Measurements from ENCODE around the gene TMEM165.

The TMEM165 gene

GRCh38 chr4:55366621-55367020, 29.1 kb upstream of the TMEM165 start:
- DNase-seq (ENCODE audit: extremely low read depth in 1 of 2, low read depth in 1 of 2) = no peak

DNA sequence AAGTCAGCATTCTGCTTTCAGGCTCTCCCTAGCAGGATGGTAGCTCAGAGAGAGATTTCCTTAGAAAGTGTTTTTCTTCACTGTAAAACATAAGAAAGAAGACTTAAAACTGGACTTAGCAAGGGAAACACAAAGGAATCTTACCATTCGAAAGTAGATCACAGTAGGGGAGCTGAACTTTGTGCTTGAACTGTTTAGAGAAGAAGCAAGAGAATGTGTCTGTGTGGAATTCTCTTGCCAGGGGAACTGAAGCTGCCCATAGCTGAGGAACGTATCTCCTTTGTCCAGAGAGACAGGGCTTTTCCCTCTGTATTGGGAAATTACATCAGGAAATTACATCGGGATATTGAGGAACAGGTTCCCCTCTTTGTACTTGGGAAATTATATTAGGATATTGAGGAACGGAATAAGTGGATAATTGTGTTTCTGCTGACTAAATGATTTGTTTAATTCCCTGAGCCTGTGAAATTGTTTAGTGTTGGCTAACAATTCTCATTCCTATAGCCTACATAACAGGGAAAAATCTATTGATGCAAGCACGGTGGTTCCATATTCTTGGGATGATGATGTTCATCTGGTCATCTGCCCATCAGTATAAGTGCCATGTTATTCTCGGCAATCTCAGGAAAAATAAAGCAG, 28.6 kb upstream of the TMEM165 start:
- DNase-seq (ENCODE audit: extremely low read depth in 1 of 2, low read depth in 1 of 2) = no peak

DNA sequence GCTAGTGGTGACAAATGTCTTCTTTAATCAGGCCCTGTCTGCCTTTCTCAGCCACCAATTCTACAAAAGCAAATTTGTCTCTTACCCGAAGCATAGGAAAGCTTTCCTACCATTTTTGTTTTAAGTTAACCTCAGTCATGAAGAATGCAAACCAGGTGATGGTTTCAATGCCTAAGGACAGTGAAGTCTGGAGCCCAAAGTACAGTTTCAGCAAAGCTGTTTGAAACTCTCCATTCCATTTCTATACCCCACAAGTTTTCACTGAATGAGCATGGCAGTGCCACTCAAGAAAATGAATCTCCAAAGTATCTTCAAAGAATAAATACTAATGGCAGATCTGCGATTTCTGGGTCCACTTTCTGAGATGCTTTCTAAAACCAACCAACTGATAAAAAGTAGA, 25.8 kb upstream of the TMEM165 start:
- no peak for DNase-seq (ENCODE audit: extremely low read depth in 1 of 2, low read depth in 1 of 2)

- DNase-seq (ENCODE audit: extremely low read depth in 1 of 2, low read depth in 1 of 2) = no peak
These were observed 23.5 kb upstream of the TMEM165 start for GRCh38 chr4:55372259-55372658.

- no peak for DNase-seq (ENCODE audit: extremely low read depth in 1 of 2, low read depth in 1 of 2)
These were observed 22.3 kb upstream of the TMEM165 start for GRCh38 chr4:55373461-55373860.

GRCh38 chr4:55376698-55377097, 19.1 kb upstream of the TMEM165 start:
- no peak for DNase-seq (ENCODE audit: extremely low read depth in 1 of 2, low read depth in 1 of 2)

GRCh38 chr4:55378617-55379467, 16.9 kb upstream of the TMEM165 start:
- DNase-seq (ENCODE audit: extremely low read depth in 1 of 2, low read depth in 1 of 2) = no peak

GRCh38 chr4:55380576-55380975, 15.2 kb upstream of the TMEM165 start:
- no peak for DNase-seq (ENCODE audit: extremely low read depth in 1 of 2, low read depth in 1 of 2)

DNA sequence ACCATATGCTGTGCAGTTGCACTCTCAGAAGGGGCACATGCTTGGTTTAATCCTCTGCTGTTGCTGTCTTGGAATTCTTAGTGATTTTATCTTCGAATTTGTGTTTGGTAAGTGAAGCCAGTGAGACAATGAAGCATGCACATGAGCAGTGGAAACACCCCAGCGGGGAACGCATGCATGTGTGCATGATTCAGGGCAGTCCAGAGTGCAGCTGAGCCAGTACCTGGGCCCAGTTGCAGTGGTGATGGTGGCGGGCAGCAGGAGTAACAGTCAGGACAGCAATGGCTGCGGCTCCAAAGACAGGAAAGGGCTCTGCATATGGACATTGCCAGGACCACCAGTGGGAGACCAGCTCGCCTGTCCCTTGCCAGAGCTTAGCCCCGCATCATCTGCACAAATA, 14.3 kb upstream of the TMEM165 start:
- DNase-seq (ENCODE audit: extremely low read depth in 1 of 2, low read depth in 1 of 2) = no peak

GRCh38 chr4:55382488-55383003, 13.2 kb upstream of the TMEM165 start:
- DNase-seq (ENCODE audit: extremely low read depth in 1 of 2, low read depth in 1 of 2) = no peak

DNA sequence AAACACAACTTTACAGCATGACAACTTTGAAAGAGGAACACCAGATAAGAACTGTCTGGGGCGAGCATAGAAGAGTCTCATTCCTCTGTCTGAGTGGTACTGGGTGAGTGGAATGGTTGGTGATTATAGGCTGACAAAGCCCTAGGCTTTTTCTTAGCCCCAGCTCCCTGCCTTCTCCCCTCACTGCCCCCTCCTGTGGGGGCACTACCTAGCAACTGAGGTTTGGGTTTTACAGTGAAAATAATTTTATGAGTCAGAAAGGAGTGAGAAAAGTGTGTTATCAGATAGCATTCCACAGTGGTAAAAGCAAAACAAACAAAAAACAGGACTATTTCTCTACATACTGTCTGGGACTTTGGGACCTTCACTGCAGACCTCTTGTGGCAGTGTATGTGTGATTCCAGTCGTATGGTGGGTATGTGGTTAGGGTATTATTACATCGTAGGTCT, 10.5 kb upstream of the TMEM165 start:
- no peak for DNase-seq (ENCODE audit: extremely low read depth in 1 of 2, low read depth in 1 of 2)

DNA sequence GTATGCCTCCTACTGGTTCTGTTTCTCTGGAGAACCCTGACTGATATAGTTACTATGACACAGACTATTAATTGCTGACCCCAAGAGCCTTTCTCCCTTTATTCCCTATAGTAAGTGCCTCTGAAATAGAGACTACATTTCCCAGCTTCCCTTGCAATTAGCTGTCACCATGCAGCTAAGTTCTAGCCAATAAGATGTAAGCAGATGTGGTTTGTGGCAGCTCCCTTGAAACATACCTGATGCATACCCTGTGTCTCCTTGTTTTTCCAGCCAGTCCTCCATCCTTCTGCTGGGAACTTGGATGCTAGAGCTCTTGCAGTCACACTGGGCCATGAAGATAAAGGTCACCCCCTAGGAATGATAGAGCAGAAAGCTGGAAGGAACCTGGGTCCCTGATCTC, 9.7 kb upstream of the TMEM165 start:
- DNase-seq (ENCODE audit: extremely low read depth in 1 of 2, low read depth in 1 of 2) = no peak

GRCh38 chr4:55386840-55387239, 8.9 kb upstream of the TMEM165 start:
- no peak for DNase-seq (ENCODE audit: extremely low read depth in 1 of 2, low read depth in 1 of 2)

- no peak for DNase-seq (ENCODE audit: extremely low read depth in 1 of 2, low read depth in 1 of 2)
These were observed 2.1 kb upstream of the TMEM165 start for GRCh38 chr4:55393461-55394320.

DNA sequence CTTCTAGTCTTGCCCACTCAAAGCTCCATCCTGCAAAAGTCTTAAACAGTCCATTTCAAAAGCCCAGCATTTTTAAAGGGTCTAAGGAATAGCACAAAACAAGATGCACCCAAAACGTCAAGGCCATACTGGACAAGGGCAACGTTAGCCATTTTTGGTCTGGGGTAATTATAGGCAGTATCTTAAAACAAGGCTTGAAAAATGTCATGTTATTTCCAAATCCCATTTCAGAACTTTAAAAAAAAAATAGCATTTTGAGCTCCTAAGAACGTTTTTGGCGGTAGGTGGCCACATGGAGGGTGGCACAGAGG, 584 bp upstream of the TMEM165 start:
- DNase-seq (ENCODE audit: extremely low read depth in 1 of 2, low read depth in 1 of 2) = no peak

DNA sequence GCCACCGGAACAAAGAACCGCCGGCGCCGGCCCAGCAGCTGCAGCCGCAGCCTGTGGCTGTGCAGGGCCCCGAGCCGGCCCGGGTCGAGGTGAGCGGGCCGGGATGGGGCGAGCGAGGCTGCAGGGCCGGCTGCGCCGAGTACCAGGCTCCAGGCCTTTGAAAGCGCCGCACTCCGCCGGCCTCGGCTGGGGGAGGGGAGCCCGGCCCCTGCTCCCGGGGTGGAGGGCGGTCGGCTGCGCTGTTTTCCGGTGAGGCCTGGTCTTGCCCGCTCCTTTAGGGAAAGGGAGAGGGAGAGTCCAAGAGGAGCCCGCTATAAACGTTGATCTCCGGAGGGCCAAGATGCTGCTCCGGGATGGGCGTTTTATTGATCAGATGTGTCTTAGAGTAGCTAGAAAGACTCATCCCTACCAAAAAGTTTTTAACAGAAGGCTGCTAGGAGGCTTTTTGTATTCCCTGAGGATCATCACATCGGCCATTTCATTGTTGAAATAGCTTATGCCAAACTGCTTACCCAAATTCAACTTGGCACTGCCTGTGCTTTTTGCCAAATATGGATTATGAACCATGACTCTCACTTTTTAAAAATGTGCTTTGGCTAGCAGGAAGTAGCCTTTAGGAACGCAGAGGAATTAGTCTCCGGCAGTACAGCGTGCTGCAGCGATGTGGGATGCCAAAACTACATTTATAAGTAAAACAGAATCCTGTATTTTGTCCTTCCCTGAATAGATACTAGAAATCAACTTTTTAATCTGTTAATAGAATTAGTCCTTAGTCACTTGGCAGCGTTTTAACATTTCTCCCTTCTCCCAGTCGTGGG, 760 bp downstream of the TMEM165 start:
- peak in 1 of 2 donors; percentile 23 for DNase-seq (ENCODE audit: extremely low read depth in 1 of 2, low read depth in 1 of 2)

- DNase-seq (ENCODE audit: extremely low read depth in 1 of 2, low read depth in 1 of 2) = no peak
These were observed 1.3 kb downstream of the TMEM165 start for GRCh38 chr4:55397126-55397436.

DNA sequence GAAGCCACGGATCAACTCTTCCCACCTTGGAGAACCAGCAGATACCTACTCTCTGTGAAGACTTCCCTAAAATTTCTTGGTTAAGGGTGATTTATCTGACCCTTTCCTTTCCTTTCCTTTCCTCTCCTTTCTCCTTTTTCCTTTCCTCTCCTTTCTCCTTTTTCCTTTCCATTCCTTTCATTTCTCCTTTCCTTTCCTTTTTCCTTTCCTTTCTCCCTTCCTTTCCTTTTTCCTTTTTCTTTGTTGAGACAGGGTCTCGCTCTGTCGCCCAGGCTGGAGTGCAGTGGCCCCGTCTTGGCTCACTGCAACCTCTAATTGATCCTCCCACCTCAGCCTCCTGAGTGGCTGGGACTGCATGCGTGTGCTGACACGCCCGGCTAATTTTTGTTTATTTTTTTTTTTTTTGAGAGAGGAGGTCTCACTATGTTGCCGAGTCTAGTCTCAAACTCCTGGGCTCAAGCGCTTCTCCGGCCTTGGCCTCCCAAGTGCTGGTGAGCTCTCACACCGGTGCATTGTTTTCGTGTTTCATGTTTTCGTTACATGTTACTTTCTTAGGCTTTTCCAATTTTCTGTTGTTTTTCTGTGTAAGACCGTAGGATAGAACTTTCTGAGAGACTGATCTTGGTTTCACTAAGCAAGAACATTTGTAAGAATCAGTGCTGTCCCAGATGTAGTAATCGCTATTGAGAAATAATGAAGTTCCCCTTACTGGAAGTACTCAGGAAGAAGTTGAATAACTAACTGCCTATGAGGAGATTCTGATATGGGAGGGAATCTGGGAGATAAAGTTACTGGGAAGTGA, 2.0 kb downstream of the TMEM165 start:
- no peak for DNase-seq (ENCODE audit: extremely low read depth in 1 of 2, low read depth in 1 of 2)

DNA sequence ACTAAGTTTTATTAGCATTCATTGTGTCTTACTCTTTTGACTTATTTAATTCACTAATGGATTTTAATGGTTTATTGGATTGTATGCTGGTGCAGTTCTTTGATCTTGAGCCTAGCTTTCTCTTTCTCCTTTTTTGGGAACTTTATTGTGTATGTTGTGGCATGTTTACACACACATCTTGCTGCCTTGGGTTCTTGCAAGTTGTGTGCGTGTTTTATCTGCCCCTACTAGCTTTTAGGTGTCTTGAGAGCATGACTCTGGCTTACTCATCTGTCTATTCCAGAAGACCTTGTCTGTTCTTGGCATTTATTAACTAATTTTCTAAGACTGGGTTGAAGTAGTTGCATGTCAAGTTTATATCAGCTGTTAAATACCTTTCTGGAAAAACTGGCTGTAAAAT, 2.7 kb downstream of the TMEM165 start:
- DNase-seq (ENCODE audit: extremely low read depth in 1 of 2, low read depth in 1 of 2) = no peak

GRCh38 chr4:55398966-55399365, 3.2 kb downstream of the TMEM165 start:
- DNase-seq (ENCODE audit: extremely low read depth in 1 of 2, low read depth in 1 of 2) = no peak

Data from activated CD8-positive, alpha-beta memory T cell treated with anti-CD3 and anti-CD28 coated beads for 1 hour (primary cell).